SKM-1 treated with dmso at 0.1 percent for 144 hours (cell line): ENCODE results near the gene CLCN7.
A peak's percentile ranks its signal among the peaks of the same experiment; 100 is the strongest.

Experiments used
- DNase-seq: peaks from one replicate; lab custom pipeline; 2025; ENCODE audit not compliant: unreplicated experiment; lab: John Stamatoyannopoulos, UW

Gene CLCN7

DNA sequence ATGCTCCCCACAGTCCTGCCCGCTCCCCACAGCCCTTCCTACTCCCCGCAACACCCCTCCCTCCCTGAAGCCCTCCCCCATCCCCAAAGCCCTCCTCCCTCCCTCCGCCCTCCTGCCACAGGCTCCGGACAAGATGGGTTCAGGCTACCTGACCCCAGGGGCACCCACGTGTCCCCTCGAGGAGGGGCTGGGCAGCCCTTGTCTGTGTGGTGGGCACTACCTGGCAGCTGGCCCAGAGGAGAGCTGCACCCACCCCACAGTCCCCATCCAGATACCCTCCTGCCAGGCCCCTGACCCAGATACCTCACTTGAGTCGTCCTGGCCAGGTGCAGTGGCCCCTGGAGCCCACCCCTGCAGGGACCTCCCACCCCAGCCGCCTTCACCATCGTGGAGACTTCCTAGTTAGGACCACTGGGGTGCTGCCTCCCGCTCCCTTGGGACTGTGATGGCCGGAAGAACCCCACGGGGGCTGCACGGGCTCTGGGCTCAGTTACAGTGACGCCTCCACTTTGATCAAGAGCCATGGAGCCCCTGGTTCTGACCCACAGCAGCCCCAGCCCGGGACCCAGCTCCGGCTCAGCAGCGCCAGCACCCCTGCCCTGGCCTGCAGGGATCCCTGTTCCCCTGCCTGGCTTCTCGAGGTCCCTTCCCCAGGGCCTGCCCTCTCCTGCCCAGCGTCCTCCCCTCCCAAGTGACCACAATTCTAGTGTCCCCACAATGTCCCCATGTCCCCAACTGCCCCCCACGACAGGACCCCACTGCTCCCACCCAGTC lies 43.1 kb downstream of the CLCN7 start:
- no peak for DNase-seq

GRCh38 chr16:1430759-1431496 lies 43.9 kb downstream of the CLCN7 start, which contains the start of gene PERCC1:
PERCC1 (plus strand) TSS chr16:1431078; CDS start chr16:1432594, 1,516 bp downstream.
- no peak for DNase-seq

DNA sequence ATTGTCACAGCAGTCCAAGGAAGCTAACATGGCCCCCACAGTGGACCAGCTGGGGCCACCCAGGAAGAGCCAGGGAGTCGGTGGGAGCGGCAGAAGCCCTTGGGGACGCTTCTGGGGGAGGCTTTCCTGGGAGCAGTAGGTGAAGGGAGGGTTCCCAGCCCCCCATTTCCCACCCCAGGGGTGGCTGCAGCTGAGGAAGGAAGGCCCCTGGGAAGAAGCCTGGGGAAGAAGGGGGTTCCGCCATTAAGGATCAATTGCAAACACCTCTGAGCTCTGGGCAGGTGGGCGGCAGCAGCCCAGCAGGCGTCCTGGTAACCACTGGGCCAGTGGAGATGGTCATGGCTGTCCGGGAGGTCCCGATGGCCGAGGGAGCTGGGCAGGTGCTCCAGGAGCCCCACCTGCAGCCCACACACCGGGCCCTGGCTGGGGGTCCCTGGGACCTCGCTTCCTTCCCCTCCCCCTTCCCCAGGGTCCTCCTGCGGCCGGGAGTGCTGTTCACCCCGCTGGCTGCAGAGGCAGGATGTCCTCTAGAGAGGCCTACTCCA lies 44.5 kb downstream of the CLCN7 start:
- no peak for DNase-seq

- DNase-seq = no peak
Observed at GRCh38 chr16:1429631-1430030, 45.2 kb downstream of the CLCN7 start.

DNA sequence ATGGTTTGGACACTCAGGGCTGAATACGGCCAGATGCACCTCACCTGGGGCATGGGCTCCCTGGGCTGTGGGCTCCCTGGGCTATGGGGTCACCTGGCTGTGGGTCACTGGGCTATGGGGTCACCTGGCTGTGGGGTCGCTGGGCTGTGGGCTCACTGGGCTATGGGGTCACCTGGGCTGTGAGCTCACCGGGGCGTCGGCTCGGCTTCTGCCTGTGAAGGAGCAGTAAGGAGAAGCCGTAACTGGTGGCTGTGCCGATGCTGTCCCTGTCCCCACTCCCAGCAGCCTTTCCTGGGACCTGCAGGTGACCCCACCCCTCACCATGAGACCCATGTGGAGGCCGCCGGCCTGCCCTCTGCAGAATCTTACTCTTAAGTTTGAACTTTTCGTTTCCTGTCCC lies 45.8 kb downstream of the CLCN7 start:
- DNase-seq = no peak

DNA sequence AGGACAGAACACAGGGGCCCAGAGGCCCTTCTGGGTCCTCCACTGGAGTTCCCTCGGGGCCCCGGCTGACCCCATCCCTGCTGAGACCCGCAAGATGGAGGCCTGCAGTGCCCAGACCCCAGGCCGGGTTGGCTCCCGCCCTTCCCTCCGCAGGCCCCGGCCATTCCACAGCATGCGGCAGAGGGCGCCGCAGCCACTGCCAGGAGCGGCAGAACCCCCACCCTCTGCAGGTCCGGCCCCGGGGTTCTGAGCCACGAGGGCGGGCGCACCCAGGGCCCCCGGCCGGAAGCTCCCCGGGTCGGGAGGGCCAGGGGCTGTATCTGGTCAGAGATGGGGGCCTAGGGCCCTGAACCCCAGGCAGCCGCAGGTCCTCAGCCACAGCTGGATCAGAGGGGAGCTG lies 46.3 kb downstream of the CLCN7 start:
- peak; percentile 65 for DNase-seq

DNA sequence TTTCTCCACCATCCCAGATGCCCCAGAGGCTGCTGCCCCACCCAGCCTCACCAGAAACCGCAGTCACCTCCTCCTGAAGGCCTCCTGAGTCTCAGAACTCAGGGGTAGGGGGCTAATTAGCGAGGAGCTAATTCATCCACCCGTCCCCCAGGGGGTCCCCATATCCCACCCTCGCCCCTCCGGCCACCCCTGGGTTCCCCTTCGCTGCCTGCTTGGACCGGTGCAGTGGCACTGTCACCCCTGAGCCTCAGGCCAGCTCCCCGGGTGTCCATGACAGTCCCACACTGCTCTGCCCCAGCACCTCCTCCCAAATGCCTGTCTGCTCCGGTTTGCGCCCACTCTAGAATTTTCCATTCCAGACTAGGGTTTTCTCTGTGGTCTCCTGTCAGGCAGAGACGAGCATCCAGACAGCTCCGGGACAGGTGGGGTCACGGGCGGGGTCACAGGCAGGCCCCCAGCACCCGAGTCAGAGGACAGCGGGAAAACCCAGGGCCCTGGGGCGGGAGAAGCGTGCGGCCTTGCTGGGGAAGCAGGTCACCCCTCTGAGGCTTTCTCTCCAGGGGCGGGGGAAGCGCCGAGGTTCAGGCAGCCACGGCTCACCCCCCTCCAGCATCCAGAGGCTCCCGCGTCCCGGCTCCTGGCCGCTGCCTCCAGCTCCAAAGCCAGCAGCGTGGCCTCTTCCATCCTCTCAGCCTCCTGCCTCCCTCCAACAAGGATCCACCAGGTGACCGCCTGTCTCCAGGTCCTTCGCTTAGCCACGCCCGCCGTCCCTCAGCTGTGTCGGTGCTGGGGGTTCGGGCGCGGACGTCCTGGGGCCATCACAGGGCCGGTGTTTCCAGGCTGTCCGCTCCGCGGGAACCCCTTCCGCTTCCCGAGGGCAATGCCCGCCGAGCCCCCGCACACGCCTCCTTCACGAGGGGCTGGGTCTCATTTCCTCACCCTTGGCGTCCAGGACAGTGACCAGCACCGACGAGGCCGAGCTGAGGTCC lies 47.1 kb downstream of the CLCN7 start:
- DNase-seq = no peak

DNA sequence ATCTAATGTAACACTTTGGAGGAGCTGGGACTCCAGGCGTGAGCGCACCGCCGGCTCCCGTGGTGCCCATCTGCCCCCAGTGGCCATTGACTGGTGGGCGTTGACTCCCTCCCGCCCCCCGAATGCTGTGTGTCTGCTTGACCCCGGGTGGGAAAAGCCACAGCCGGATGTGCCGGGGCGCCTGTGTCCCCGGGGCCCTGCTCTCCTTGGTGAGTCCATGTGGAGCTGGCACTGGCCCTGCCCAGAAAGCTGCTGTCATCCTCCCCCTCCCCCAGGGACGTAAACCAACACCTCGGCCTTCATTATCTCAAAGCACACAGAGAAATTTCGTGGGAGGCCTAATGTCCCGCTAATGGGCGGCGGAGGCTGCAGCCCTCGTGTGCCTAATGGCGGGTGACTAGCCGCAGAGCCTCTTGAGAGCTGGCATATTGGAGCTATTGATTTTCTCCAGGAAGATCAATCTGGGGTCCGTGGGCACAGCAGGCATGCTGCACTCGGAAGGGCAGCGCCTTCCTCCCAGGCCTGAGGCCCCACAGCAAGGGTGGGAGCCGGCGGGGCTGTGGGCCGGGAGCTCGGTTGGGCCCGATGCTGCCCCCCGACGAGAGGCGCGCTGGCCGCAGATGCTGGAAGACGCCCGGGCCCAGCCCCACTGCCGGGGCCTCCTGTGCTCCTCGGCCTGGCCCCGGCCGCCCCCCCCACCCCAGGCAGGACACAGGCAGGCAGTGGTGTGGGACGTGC lies 47.9 kb downstream of the CLCN7 start:
- DNase-seq = no peak

- DNase-seq = no peak
Observed at GRCh38 chr16:1425616-1426370, 49.0 kb downstream of the CLCN7 start.

- DNase-seq = no peak
Observed at GRCh38 chr16:1424028-1424427, 50.8 kb downstream of the CLCN7 start.

DNA sequence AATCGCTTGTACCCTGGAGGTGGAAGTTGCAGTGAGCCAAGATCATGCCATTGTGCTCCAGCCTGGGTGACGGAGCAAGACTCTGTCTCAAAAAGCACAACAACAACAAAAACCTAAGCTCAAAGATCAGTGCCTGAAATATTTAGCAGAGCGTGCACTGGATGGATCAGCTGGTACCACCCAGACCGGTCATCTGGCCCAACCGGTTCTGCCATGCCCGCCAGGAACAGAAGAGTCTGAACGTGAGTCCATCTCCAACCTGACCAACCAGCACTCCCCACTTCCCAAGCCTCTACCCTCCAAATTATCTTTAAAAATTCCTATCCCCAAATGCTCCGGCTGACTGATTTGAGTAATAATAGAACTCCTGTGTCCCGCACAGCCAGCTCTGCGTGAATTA lies 52.8 kb downstream of the CLCN7 start:
- no peak for DNase-seq

- DNase-seq = no peak
Observed at GRCh38 chr16:1420111-1420539, 54.7 kb downstream of the CLCN7 start.

GRCh38 chr16:1416521-1416941 lies 58.3 kb downstream of the CLCN7 start:
- DNase-seq = no peak

DNA sequence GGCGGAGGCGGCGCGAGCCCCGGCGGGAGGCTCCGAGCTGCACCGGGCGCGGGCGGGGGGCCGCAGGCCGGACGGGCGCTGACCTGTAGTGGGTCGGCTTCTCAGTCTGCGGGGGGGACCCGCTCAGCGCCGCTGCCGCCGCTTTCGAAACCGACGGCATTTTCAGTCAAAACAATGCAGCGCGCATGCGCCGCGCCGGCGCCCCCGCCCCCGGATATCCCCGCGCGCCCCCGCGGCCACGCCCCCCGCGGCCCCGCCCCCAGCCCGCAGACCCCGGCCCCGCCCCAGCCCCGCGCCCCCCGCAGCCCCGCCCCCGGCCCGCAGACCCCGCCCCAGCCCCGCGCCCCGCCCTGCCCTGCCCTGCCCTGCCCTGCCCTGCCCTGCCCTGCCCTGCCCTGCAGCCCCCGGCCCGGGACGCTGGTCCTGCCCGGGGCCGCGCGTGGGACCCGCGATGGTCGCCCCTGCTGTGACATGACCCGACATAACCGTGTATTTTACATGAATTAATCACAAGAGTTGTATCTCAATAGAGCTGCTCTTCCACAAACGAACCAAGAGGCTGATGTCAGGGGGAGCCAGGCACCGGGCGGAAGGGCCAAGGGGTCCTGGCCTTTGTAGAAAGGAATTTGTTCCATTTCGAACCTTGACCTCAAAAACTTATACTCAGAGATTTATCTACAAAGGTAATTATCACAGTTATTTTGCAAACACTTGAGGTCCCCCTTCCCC lies 60.1 kb downstream of the CLCN7 start, which contains the start of gene UNKL:
TSS of gene UNKL (minus strand) at position 173 of the 729 bp plus-strand sequence. CDS start at position 160, 13 bp downstream.
- peak; percentile 34 for DNase-seq

GRCh38 chr16:1413684-1414531 lies 60.9 kb downstream of the CLCN7 start:
- peak; percentile 58 for DNase-seq

DNA sequence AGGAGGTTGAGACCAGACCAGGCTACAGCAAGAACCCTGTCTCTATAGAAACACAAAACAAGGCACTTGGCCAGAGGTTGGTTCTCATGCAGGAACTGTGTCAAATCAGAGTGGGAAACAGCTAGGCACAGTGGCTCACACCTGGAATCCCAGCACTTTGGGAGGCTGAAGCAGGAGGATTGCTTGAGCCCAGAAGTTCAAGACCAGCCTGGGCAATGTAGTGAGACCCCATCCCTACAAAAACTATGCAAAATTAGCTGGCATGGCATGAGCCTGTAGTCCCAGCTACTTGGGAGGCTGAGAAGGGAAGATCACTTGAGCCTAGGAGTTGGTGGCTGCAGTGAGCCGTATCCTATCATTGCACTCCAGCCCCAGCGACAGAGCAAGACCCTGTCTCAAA lies 62.0 kb downstream of the CLCN7 start:
- DNase-seq = no peak

GRCh38 chr16:1408171-1408837 lies 66.5 kb downstream of the CLCN7 start:
- peak; percentile 64 for DNase-seq
